Osteocyte (in vitro differentiated cells): ENCODE data around the gene WDR70. TPM values are rescaled to one million over a fixed set of nuclear protein-coding genes. Genes with fewer than 3 reads are reported as not detected.
"Not testable (repeated sequence)": the region's sequence is repeated elsewhere in the genome, so short reads cannot be mapped to it uniquely, and the experiment has no call there.

Experiments used
- DNase-seq: peaks from one replicate; pipeline ENCODE4 v3.0.0; 2021; ENCODE audit warnings: mixed read lengths; ENCODE audit not compliant: unreplicated experiment; ENCODE audit errors: extremely low spot score
- H3K27ac Mint-ChIP-seq: one replicate; pipeline ENCODE4 v1.8.0; 2021; ENCODE audit warnings: mild to moderate bottlenecking, mixed read lengths; ENCODE audit not compliant: unreplicated experiment
- H3K27me3 Mint-ChIP-seq: one replicate; pipeline ENCODE4 v1.8.0; 2021; ENCODE audit warnings: mixed read lengths; ENCODE audit not compliant: unreplicated experiment
- H3K36me3 Mint-ChIP-seq: one replicate; pipeline ENCODE4 v1.8.0; 2021; ENCODE audit warnings: mixed read lengths; ENCODE audit not compliant: unreplicated experiment
- H3K4me1 Mint-ChIP-seq: one replicate; pipeline ENCODE4 v1.8.0; 2021; ENCODE audit warnings: mixed read lengths; ENCODE audit not compliant: unreplicated experiment
- H3K4me3 Mint-ChIP-seq: one replicate; pipeline ENCODE4 v1.8.0; 2021; ENCODE audit warnings: mild to moderate bottlenecking, moderate library complexity, mixed read lengths; ENCODE audit not compliant: unreplicated experiment
- H3K9me3 Mint-ChIP-seq: one replicate; pipeline ENCODE4 v1.8.0; 2021; ENCODE audit warnings: mixed read lengths; ENCODE audit not compliant: unreplicated experiment
- CTCF ChIP-seq: fragments of 200-600 bp; sonication (generic); IDR thresholded peaks from 2 replicates; pipeline ENCODE4 v1.5.0; 2021; ENCODE audit warnings: antibody characterized with exemption, mild to moderate bottlenecking, moderate library complexity
- total RNA-seq: library from RNA; stranded (reverse); gene quantifications from 2 replicates; pipeline ENCODE4 v1.2.1, GENCODE V29; 2021

WDR70 gene
- total RNA-seq, 1 donor from 2014 or later, result 35.4 TPM

- peaks cover 4% of the 10 kb centered on the region for H3K9me3 Mint-ChIP-seq
- peaks cover 31% of the 10 kb centered on the region for H3K4me1 Mint-ChIP-seq
- H3K36me3 Mint-ChIP-seq, result peaks cover 4% of the 10 kb centered on the region
- H3K4me3 Mint-ChIP-seq, result no peak overlapping the region
- H3K27ac Mint-ChIP-seq, result no peak overlapping the region
- DNase-seq, result no peak
- no peaks in the 10 kb centered on the region for H3K27me3 Mint-ChIP-seq
- TF ChIP-seq CTCF, result peak; percentile 57
These were observed 395.9 kb downstream of the WDR70 start for GRCh38 chr5:37774912-37775483.

GRCh38 chr5:37776826-37777225, 397.7 kb downstream of the WDR70 start:
- H3K4me1 Mint-ChIP-seq, result peaks cover 16% of the 10 kb centered on the region

GRCh38 chr5:37777432-37778130, 398.5 kb downstream of the WDR70 start:
- TF ChIP-seq CTCF, result no peak
- Mint-ChIP-seq H3K36me3 (peaks cover 4% of the 10 kb centered on the region), H3K4me1 (peaks cover 9% of the 10 kb centered on the region), H3K4me3 (no peak overlapping the region), H3K27me3 (peaks cover 5% of the 10 kb centered on the region), H3K27ac (no peak overlapping the region), H3K9me3 (peaks cover 4% of the 10 kb centered on the region)
- DNase-seq, result no peak

More at GRCh38 chr5:37776826-37777225, 397.7 kb downstream of the WDR70 start:
- H3K9me3 Mint-ChIP-seq, result peaks cover 4% of the 10 kb centered on the region
- H3K27me3 Mint-ChIP-seq, result no peaks in the 10 kb centered on the region
- H3K4me3 Mint-ChIP-seq, result no peak overlapping the region
- H3K36me3 Mint-ChIP-seq, result peaks cover 4% of the 10 kb centered on the region
- H3K27ac Mint-ChIP-seq, result peak overlapping the region; percentile 61
- DNase-seq, result no peak
- TF ChIP-seq CTCF, result no peak

- not testable (repeated sequence) for H3K36me3 Mint-ChIP-seq, DNase-seq, H3K4me3 Mint-ChIP-seq
These were observed 402.3 kb downstream of the WDR70 start for GRCh38 chr5:37781409-37781808.

GRCh38 chr5:37786416-37786815, 407.3 kb downstream of the WDR70 start:
- no peak overlapping the region for H3K27ac Mint-ChIP-seq
- no peak overlapping the region for H3K4me3 Mint-ChIP-seq
- peaks cover 5% of the 10 kb centered on the region for H3K27me3 Mint-ChIP-seq
- no peaks in the 10 kb centered on the region for H3K4me1 Mint-ChIP-seq
- DNase-seq, result no peak
- H3K36me3 Mint-ChIP-seq, result no peaks in the 10 kb centered on the region
- H3K9me3 Mint-ChIP-seq, result no peaks in the 10 kb centered on the region
- TF ChIP-seq CTCF, result no peak

More at GRCh38 chr5:37781409-37781808, 402.3 kb downstream of the WDR70 start:
- H3K27ac Mint-ChIP-seq, H3K9me3 Mint-ChIP-seq, H3K27me3 Mint-ChIP-seq, H3K4me1 Mint-ChIP-seq: not testable (repeated sequence)
